ENCODE results near the gene CITED2. TPM values are rescaled to one million over a fixed set of nuclear protein-coding genes. Genes with fewer than 3 reads are reported as not detected.

CITED2 gene
- total RNA-seq, 1 experiment from 2014 or later, result 110 TPM

GRCh38 chr6:139395891-139396301, 21.4 kb upstream of the CITED2 start:
- no peak overlapping the region for H3K4me3 Mint-ChIP-seq
- Histone ChIP-seq H3K9ac (ENCODE audit: extremely low read depth, insufficient read length, low read length) (no peak overlapping the region), H3T11ph (ENCODE audit: low read length) (no peak overlapping the region), H3K23me2 (ENCODE audit: insufficient read length, low read depth, low read length, poor library complexity, severe bottlenecking) (no peaks in the 10 kb centered on the region), H3K79me1 (ENCODE audit: insufficient read depth, low read depth, low read length, poor library complexity, severe bottlenecking) (no peaks in the 10 kb centered on the region), H3K23ac (ENCODE audit: insufficient read length, low read depth, low read length) (no peak overlapping the region), H2AFZ (ENCODE audit: low read length) (no peak overlapping the region), H4K8ac (replicated peaks; ENCODE audit: insufficient read length, low read depth, low read length) (no peak overlapping the region), H3K9me3 (ENCODE audit: control insufficient read depth, low read depth, low read length) (no peaks in the 10 kb centered on the region), H2BK12ac (ENCODE audit: insufficient read length, low read depth, low read length) (no peak overlapping the region), H2AK5ac (ENCODE audit: insufficient read length, low read length) (no peak overlapping the region), H3K27ac (ENCODE audit: insufficient read length, low read depth, low read length) (no peak overlapping the region), H3K18ac (ENCODE audit: insufficient read length, low read depth, low read length) (no peak overlapping the region), H4K5ac (ENCODE audit: insufficient read length, low read depth, low read length) (no peak overlapping the region), H4K91ac (ENCODE audit: insufficient read length, low read depth, low read length) (no peak overlapping the region), H3K4me2 (ENCODE audit: insufficient read depth, insufficient read length, low read length) (no peak overlapping the region), H3K79me2 (ENCODE audit: insufficient read depth, low read length) (no peaks in the 10 kb centered on the region), H2BK5ac (ENCODE audit: insufficient read length, low read length) (no peak overlapping the region), H3K56ac (ENCODE audit: insufficient read length, low read depth, low read length) (no peak overlapping the region), H2BK120ac (ENCODE audit: low read depth, low read length, poor library complexity, severe bottlenecking) (no peak overlapping the region), H3K4me1 (ENCODE audit: insufficient read depth, low read length) (peaks cover 3% of the 10 kb centered on the region; the same call in 1 of the 2 replicates), H2BK20ac (ENCODE audit: low read depth, low read length, poor library complexity, severe bottlenecking) (no peak overlapping the region), H2BK15ac (ENCODE audit: low read depth, low read length) (no peak overlapping the region), H3K27me3 (ENCODE audit: insufficient read depth, low read length) (peaks cover 20% of the 10 kb centered on the region), H3K14ac (ENCODE audit: insufficient read depth, low read length) (no peak overlapping the region), H3K4ac (ENCODE audit: low read depth, low read length) (no peak overlapping the region), H4K20me1 (ENCODE audit: control insufficient read depth, insufficient read depth, insufficient read length) (no peaks in the 10 kb centered on the region)
- no CpG with 5 or more reads among the region's 9 CpGs for WGBS (ENCODE audit: extremely low coverage, insufficient read length, low lambda C conversion rate)
- H3K27me3 Mint-ChIP-seq (ENCODE audit: low read depth), result peaks cover 79% of the 10 kb centered on the region
- peaks cover 8 to 16% of the 10 kb centered on the region in 2 experiments for H3K4me1 Mint-ChIP-seq
- DNase-seq, result peak; percentile 70
- peaks cover 0 to 4% (median 0%) of the 10 kb centered on the region in 3 experiments; a peak in 1 of 7 replicates for H3K36me3 Mint-ChIP-seq (ENCODE audit: insufficient read depth in 1 of 3, low read depth in 3 of 3)
- no peak for TF ChIP-seq CTCF (conservative IDR thresholded peaks at IDR 0.05)
- peaks cover 0 to 4% of the 10 kb centered on the region in 2 experiments; a peak in 1 of 5 replicates for H3K9me3 Mint-ChIP-seq
- no peak overlapping the region for H3K27ac Mint-ChIP-seq
